HG02970 (cell line): Measurements from ENCODE around the gene OTOL1.
A peak's percentile ranks its signal among the peaks of the same experiment; 100 is the strongest.
"Not testable (repeated sequence)": the region's sequence is repeated elsewhere in the genome, so short reads cannot be mapped to it uniquely, and the experiment has no call there.

Source experiments
- ATAC-seq: cut with Tn5 transposase; IDR thresholded peaks from one replicate; pipeline ENCODE4 v1.9.1; 2021; ENCODE audit warnings: mild to moderate bottlenecking, moderate library complexity, moderate number of reproducible peaks; ENCODE audit not compliant: unreplicated experiment, low FRiP score

Gene OTOL1

DNA sequence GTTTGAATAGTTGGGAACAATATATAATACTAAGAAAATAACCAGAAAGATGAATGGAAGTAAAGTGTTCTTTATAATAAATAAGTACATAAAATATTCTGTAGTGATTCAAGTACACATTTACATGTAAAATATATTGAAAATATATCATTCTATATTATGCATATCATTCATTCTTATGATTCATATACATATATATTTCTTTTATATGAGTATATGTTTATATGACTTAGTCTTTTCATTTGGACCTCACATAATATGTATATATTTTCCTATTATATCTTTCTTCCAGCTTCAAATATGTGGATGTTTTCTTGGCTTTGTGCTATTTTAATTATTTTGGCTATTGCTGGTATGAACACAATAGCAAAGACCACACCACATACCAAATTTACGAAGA, at the start of gene OTOL1:
Gene OTOL1 (plus strand): TSS at position 301 of the 400 bp plus-strand sequence. CDS start 0 bp downstream, at position 301.
- ATAC-seq = no peak

DNA sequence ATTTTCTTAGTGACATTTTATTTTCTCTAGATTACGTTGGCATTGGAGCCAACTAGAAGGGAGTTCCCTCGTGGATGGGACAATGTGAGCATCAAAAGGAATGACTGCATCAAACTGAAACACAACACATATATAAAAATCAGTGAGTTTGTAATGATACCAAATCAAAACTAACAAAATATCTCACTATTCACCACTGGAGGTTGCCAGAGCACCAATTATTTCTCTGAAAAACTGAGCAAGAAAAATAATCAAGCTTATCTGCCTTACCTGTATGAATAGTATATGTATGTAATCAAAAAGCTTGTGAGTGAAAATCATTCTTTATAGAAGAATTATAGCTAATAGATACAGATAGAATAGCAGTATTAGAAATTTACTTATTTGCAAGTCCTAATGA, 46.8 kb upstream of the OTOL1 start:
- ATAC-seq = no peak

DNA sequence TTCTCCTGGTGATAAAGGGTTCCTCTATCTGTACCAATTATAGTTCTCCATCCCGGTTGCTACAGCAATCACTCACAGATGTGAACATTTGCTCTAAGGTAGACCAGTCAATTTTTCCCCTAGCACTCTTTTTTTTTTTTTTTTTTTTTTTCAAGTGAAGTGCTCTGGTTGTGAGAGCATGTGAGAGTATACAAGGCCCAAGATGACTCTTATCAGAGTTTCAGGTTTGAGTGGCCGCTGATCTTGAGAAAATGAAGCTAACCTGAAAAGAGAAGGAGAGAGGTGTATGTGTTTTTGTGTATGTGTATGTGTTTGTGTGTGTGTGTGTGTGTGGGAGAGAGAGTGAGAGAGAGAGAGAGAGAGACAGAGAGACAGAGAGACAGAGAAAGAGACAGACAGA, 44.4 kb upstream of the OTOL1 start:
- no peak for ATAC-seq

DNA sequence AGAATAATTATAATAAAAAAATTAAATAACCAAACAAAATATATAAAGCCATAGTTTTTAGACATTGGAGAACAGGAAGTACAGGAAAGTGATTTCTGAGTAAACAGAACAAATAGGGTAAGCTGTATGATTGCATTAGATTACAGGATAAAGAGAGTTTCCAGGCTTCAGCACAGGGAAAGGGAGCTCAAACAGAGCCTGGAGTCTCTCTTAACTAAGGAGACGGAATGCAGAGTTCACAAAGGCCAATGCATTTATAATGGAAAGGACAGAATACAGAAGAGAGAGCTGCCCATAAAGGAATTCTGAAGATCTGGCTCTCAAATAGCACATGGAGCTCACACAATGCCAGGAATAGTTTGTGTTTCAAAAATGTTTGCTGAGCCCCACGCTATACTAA, 42.0 kb upstream of the OTOL1 start:
- no peak for ATAC-seq

DNA sequence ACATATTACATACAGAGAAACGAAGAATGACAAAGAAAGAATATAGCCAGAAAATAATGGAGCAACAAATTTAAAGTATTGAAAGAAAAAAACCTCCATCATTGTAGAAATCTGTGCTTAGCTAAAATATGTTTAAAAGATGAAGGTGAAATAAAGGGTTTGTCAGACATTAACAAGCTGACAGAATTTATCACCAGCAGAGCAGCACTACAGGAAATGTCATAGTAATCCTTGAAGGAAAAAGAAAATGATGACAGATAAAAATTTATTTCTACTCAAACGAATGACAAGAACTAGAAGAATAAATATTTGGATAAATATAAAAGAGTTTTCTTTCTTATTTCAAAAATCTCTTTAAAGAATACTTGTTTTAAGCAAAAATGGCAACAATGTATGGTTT, 40.6 kb upstream of the OTOL1 start:
- ATAC-seq = no peak

DNA sequence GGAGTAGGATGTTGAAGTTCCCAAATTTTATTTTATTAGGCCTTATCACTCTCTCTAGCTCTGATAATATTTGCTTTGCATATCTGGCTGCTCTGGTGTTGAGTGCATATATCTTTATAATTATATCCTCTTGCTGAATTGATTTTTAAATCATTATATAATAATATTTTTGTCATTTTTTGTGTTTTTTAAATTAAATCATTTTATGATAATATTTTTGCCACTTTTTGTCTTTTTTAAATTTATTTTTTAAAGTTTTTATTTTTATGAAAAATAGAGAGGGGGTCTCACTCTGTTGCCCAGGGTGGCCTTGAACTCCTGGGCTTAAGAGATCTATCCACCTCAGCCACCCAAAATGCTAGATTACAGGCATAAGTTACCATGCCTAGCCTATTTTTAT, 34.5 kb upstream of the OTOL1 start:
- ATAC-seq = no peak

DNA sequence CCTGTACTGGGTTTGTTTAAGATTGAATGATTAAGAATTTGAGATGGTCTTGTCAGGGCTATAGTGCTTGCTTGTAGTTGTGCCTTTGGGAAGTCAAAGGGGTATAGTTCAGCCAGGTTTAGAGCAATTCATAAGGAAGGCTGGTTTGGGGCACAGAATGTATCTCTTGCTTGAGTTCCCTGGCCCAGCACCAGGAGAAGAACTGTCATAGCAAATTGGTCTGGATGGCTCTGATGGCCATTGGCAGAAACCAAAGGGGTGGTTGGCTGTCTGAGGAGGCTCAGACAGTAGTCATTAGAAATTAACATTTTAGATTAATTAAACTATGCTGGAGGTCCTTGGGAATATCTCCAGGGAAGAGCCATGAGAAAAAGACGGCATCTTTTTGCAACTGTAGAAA, 25.4 kb upstream of the OTOL1 start:
- ATAC-seq = no peak

DNA sequence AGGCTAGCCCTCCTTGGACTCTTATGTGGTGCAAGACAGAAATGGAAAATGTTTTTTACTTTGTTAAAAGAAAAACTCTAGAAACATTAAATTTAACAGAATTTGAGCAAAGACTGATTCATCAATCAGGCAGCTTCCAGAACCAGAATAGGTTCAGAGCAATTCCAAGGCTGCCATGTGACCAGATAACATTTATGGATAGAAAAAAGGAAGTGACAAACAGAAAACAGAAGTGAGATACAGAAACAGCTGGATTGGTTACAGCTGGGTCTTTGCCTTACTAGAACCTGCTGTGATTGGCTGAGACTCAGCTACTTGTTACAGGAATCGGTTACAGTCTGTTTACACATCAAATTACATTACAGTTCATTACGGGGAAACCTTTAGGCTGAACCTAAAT, 22.5 kb upstream of the OTOL1 start:
- no peak for ATAC-seq

DNA sequence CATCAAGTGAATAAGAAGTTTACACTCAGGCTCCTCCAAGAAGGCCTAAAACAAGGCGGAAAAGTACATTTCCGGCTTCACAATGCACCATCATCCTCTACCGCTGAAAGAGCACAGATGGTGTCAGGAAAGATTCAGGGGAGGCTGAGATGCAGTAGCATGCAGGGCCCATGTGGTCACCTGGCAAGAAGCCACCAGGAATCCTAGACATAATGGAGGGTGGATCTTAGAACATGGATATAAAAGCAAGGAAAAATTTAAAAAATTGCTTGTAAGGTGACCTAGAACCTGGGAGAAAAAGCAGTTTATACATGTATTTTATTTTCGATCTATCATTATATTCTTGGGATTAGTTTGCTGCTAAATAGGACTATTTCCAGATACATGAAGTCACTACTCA, 21.9 kb upstream of the OTOL1 start:
- ATAC-seq = no peak

DNA sequence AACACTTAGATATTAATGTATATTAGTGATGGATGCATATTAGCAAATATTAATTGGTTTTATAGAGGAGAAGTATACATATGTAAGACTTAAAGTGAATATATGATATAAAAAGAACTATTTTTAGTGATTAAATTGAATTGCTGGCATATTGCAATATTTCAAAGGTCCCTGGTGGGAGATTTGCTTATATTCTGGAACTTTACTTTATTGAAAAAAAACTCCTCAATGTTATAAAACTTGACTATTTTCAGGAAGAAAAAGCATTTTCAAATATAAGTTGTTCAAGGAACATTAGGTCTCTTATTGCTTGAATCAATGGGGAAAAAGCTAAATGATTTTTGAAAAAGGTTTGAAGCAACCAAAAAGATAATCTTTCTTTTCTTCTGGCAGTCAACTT, 21.4 kb upstream of the OTOL1 start:
- ATAC-seq = no peak

DNA sequence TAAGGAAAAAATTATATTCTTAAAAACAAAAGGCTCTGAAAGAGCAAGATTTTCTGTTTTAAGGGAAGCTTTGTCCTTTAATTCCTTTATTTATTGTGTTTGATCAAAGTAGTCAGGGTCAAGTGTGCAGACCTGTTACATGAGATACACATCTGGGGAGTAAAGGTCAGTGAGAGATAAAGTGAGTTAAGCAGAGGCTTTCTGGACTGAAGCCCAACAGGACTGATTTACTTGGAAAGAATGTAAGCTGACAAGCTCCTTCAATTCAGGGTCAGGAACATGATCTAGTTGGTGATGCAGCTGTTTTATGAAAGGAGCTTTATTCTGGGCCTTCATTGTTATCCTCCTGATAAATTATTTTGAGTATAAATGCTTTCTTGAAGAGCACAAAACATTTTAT, 20.7 kb upstream of the OTOL1 start:
- no peak for ATAC-seq

DNA sequence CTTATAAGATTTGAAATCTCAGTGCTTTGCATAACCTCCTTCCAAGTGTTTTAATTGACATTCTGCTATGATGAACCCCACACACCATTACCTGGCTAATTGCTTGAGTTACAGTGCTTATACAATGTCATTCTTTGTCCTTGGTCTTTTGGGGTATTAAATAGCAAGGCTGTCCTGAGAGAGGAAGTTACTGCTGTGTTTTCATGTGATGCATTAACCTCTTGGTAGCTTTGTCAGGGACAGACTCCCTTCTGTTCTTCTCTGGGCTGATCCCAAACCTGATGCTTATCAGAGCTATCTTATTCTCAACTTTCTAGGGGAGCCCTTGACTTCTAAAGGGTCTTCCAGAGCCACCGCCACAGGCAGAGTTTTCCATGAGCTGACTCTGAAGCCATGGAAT, 12.4 kb upstream of the OTOL1 start:
- no peak for ATAC-seq

DNA sequence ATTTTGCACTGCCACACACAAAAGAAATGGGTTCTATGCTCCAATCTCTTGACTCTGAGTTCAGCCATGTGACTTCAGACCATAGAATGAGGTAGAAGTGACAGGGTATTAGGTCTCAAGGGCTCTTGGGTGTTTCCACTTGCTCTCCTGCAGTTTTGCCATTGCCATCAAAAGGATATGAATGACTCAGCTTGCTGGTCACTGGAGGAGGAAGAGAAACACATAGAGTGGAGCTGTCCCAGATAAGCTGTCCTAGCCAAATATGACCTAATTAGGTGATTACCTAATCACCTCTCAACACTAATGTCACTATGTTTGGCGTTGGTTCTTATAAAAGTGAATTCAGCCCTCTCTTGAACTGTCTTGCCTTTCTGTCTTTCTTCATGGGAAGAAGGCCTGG, 8.3 kb upstream of the OTOL1 start:
- peak; percentile 35 for ATAC-seq

DNA sequence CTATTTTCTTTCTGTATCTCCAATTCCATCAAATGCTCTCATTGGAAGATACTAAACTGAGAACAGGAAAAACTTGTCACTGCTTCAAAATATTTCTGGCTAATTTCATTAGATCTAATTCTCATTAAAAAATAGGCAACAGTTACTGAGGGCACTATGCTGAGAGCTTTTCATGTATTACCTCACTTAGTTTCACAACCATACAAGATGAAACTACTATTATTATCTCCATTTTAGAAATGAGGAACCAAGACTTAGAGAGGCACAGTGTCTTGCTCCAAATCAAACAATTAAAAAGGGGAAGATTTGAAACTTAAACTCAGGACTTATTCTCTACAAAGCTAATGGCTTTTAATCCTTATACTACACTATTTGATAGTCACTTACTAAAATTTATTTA, 7.2 kb upstream of the OTOL1 start:
- ATAC-seq = peak; percentile 91

DNA sequence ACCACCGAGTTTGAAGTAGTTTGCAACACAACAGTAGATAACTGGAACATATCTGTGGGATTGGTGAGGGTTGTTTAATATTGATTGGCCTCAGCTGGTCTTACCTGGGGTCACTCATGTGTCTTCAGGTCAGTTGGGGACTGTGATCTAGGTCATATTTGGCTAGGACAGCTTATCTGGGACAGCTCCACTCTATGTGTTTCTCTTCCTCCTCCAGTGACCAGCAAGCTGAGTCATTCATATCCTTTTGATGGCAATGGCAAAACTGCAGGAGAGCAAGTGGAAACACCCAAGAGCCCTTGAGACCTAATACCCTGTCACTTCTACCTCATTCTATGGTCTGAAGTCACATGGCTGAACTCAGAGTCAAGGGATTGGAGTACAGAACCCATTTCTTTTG, 5.8 kb upstream of the OTOL1 start:
- ATAC-seq = not testable (repeated sequence)

DNA sequence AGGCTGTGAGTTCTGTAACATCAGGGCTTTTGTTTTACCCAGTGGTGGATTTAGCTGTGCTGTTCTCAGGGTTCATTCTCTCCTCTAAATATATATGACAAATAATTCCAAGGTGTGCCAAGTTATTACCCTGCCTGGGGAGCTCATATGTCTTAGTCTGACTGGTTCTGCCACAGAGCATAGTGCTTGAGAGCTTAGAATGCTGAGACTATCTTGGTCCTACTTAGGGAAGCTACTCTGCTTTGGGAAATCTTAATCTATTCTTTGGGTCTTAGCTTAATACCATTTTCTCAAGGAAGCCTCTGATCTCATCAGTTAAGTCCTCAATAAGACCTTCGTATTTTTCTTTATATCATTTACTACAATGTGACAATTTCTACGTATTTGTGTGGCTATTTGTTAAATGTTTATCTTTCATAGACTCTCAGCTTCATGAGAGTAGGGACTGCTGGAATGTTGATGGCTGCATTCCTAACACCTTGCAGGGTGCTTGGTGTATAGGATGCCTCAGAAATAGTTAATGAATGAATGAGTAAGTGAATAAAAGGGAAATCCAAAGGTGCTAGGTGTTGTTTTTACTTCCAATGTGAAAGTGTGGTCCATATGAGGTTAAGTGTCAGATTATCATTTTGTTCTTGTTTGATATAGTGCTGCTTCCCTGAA, 1.8 kb downstream of the OTOL1 start:
- ATAC-seq = no peak

DNA sequence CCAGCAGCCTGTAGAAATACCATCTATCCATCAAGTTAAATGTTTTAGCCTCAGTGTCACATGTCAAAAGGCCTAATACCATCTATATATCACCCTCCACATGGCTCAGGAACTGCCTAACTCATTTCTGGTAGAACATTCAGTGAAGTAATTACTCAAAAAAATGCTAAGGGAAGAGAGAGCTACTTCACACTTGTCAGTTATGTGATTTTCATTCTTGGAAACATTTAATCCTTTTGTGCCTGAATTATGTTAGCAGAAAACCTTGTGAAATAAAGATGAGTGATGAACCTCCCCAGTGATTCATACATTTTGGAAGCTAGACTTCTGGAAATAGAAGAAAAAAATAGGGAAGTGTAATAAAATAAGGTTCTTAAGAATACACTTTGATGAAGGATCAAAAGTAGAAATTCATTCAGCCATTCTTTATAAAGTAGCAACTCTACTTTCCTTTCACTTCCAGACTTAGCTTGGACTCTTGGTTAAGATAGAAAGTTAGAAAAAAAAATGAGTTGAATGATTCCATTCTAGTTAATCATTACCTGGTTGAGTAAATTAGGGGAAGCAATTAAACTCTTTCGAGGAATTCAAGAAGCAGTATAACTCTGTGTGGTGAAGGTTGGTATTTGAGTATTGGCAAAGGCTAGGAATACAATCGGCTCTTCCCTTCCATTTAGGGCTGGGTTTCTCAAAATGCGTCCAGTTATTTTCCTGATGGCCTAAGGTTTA, 3.6 kb downstream of the OTOL1 start:
- ATAC-seq = no peak

DNA sequence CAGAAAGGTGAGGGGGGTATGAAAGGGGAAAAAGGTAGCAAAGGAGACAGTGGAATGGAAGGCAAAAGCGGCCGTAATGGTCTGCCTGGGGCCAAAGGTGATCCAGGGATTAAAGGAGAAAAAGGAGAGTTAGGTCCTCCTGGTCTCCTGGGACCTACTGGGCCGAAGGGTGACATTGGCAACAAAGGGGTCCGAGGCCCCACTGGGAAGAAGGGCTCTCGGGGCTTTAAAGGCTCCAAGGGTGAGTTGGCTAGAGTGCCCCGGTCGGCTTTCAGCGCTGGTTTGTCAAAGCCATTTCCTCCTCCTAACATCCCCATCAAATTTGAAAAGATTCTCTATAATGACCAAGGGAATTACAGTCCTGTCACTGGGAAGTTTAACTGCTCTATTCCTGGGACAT, 6.7 kb downstream of the OTOL1 start:
- no peak for ATAC-seq

DNA sequence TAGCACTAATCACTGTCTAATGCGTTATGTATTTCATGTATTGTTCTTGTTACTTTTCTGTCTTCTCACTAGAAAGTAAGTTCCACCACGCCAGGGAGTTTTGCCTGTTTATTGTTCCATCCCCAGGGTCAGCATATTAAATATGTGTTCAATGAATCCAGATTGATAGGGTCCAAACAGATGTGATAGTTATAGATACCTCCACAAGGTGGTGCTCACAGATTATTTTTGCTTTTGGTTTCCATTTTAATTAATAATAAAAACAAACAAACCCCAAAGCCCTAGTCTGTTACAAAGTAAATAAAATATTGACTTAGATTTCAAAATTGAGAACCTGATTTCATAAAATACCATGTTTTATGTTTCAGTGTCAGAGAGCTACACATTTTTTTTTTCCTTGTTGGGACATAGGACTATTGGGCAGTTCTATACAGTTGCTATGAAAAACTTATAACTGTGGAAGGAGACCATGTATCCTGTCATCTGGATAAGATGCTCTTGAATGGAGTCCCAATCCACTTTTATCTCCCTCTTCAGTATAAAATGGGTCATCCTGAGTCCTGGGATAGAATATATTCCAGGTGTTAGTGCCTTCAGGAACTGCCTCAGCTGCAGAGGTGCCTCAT, 12.4 kb downstream of the OTOL1 start:
- peak; percentile 76 for ATAC-seq

DNA sequence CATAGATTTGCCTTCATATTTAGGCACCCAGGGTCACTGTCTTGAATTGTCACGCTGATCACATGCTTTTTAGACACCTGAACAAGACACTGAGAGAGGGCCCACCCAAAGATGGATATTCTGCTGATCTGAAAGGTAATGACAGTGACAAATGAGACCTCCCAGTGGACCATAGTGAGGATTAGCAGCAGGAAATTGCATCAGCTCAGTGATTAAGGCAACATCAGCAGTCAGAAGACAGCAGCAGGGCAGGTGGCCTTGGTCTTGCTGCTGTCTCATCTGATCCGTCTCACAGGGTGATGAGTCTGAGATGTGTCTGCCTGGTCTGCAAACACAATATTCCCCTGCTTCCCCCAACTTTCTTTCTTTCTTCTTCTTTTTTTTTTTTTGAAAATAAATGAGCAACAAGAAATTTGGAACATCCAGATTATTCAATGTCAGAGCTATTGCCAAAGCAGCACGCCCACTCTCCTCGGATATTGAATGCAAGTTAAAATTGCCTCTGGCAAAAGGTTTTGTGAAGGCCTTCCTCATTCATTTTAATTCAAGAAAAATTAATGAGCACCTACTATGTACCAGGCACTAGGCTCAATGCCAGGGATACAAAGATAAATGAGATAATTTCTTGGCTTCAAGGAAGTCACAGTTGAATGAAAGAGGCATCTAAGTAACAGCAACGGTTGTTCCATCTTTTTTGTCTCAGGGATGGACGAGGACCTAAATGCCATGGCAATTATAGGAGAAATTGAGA, 14.1 kb downstream of the OTOL1 start:
- no peak for ATAC-seq

DNA sequence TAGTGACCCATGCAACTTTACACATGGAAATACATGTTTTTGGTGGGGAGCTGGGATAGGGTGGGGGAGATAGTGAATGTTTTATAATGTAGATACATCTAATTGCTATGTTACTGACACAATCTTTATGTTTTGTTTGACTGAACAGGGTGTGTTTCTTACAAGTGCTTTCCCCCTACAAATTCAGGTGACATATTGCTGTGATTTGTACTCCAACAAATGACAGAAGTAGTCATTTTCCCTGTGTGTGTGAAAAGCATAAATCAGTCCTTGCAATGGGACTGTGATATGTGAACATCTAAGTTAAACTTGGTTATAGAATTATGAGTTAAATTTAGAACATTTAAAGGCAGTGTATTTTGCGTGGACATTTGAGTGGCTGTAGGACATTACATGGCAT, 27.3 kb downstream of the OTOL1 start:
- ATAC-seq = no peak
